Gastroesophageal sphincter (tissue), 3 donors: Measurements from ENCODE around the gene RABGAP1.

Source experiments
- EP300 ChIP-seq: sonication (generic); formaldehyde crosslinking; IDR thresholded peaks from one replicate; pipeline ENCODE4 v1.6.1; 2017; ENCODE audit warnings: antibody characterized with exemption, mild to moderate bottlenecking
- POLR2A ChIP-seq, 2 donors: fragments of 450-650 bp; IDR thresholded peaks; one replicate each; pipeline ENCODE4 v1.6.1; 2017; ENCODE audit warnings: antibody characterized with exemption in 2 of 2, mild to moderate bottlenecking in 2 of 2, moderate library complexity in 1 of 2
- TF ChIP-seq, protein P1 (sequence below), 4 experiments: fragments of 200-600 bp in 2 of 4; fragments of 450-650 bp in 2 of 4; sonication (generic) in 1 of 4; IDR thresholded peaks; one replicate each; pipeline ENCODE4 v1.5.1; 2017 to 2019; ENCODE audit warnings: antibody characterized with exemption in 4 of 4, mild to moderate bottlenecking in 2 of 4, moderate library complexity in 2 of 4

DNA sequence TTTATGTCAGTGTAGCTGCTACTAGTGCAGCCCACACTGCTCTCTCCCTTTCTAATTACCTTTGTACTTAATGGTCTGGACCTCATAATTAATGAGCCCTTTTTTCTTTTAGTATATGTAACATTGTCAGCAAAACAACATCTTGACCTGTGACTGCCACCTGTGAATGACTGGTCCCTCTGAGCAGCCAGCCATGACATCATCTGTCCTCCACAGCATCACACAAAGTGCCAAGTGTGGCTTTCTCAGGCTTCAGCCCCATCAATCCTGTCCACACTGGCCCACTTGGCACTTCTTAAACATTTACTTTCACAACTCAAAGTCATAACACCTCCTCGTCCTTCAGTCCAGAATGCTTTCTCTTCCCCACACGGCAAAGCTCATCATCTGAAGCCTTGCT lies 197.3 kb downstream of the RABGAP1 start:
- TF ChIP-seq, protein P1, sequence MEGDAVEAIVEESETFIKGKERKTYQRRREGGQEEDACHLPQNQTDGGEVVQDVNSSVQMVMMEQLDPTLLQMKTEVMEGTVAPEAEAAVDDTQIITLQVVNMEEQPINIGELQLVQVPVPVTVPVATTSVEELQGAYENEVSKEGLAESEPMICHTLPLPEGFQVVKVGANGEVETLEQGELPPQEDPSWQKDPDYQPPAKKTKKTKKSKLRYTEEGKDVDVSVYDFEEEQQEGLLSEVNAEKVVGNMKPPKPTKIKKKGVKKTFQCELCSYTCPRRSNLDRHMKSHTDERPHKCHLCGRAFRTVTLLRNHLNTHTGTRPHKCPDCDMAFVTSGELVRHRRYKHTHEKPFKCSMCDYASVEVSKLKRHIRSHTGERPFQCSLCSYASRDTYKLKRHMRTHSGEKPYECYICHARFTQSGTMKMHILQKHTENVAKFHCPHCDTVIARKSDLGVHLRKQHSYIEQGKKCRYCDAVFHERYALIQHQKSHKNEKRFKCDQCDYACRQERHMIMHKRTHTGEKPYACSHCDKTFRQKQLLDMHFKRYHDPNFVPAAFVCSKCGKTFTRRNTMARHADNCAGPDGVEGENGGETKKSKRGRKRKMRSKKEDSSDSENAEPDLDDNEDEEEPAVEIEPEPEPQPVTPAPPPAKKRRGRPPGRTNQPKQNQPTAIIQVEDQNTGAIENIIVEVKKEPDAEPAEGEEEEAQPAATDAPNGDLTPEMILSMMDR (IDR thresholded peaks at IDR 0.05): no peak
- no peak for TF ChIP-seq EP300
- TF ChIP-seq POLR2A (IDR thresholded peaks at IDR 0.05): no peak
